IMR-90 (cell line): Measurements from ENCODE around the gene ITPR2. TPM values are rescaled to one million over a fixed set of nuclear protein-coding genes. Genes with fewer than 3 reads are reported as not detected.

Experiments
- ATAC-seq: fragments of 200-7000 bp; cut with Tn5 transposase; 2 replicates; pipeline ENCODE4 v1.9.1; 2020; ENCODE audit warnings: low read depth, mild to moderate bottlenecking, moderate library complexity
- BruUV-seq: library from RNA; stranded (reverse); fragments of 400-500 nt; replicated peaks from 2 replicates; lab custom pipeline; 2021; lab: Mats Ljungman, UMichigan
- CTCF ChIA-PET: fragments of 300-600 bp; formaldehyde crosslinking; extraction: SDS; loops from one replicate; lab custom pipeline; 2021; ENCODE audit warnings: antibody characterized with exemption; lab: Yijun Ruan, JAX
- POLR2A ChIA-PET: fragments of 300-600 bp; sonication (Branson Sonifier 250); formaldehyde crosslinking; loops from one replicate; lab custom pipeline; 2022; ENCODE audit warnings: antibody characterized with exemption; ENCODE audit not compliant: unreplicated experiment; lab: Charles Lee
- DNase-seq: peaks from one replicate; pipeline ENCODE4 v3.0.0; 2013
- H2AFZ ChIP-seq: replicated peaks from 2 replicates; pipeline ENCODE3; 2013; ENCODE audit warnings: low read length, mild to moderate bottlenecking; ENCODE audit not compliant: poor library complexity
- H2AK5ac ChIP-seq: 2 replicates; pipeline ENCODE4 v1.6.1; 2013; ENCODE audit warnings: low read depth, low read length, inconsistent platforms
- H2AK9ac ChIP-seq: replicated peaks from 2 replicates; pipeline ENCODE3; 2013; ENCODE audit warnings: mild to moderate bottlenecking, low read depth, low read length, moderate library complexity; ENCODE audit not compliant: poor library complexity
- H2BK120ac ChIP-seq: 2 replicates; pipeline ENCODE4 v1.6.1; 2013; ENCODE audit warnings: low read depth, low read length, inconsistent platforms
- H2BK15ac ChIP-seq: 3 replicates; pipeline ENCODE4 v1.6.1; 2013; ENCODE audit warnings: low read depth, low read length, inconsistent platforms
- H2BK20ac ChIP-seq: 2 replicates; pipeline ENCODE4 v1.6.1; 2013; ENCODE audit warnings: low read depth, mild to moderate bottlenecking, inconsistent platforms, low read length, moderate library complexity
- H2BK5ac ChIP-seq: 2 replicates; pipeline ENCODE4 v1.6.1; 2013; ENCODE audit warnings: mild to moderate bottlenecking, low read depth, low read length, inconsistent platforms; ENCODE audit not compliant: poor library complexity, severe bottlenecking
- H3K14ac ChIP-seq: replicated peaks from 2 replicates; pipeline ENCODE4 v1.6.1; 2013; ENCODE audit warnings: low read depth, low read length, inconsistent platforms
- H3K18ac ChIP-seq: 2 replicates; pipeline ENCODE4 v1.6.1; 2013; ENCODE audit warnings: low read depth, low read length, control low read depth
- H3K23ac ChIP-seq: 2 replicates; pipeline ENCODE4 v1.6.1; 2013; ENCODE audit warnings: low read depth, low read length, inconsistent platforms
- H3K27ac ChIP-seq: 2 replicates; pipeline ENCODE4 v1.5.1; 2013; ENCODE audit warnings: mild to moderate bottlenecking, control low read depth, low read length; ENCODE audit not compliant: insufficient read depth
- H3K27me3 ChIP-seq: 2 replicates; pipeline ENCODE4 v1.6.1; 2013; ENCODE audit warnings: low read length; ENCODE audit not compliant: control insufficient read depth, insufficient read depth
- H3K36me3 ChIP-seq: 2 replicates; pipeline ENCODE4 v1.6.1; 2013; ENCODE audit warnings: low read length, mixed read lengths; ENCODE audit not compliant: control insufficient read depth, insufficient read depth
- H3K4ac ChIP-seq: 2 replicates; pipeline ENCODE4 v1.6.1; 2013; ENCODE audit warnings: low read depth, low read length, inconsistent platforms
- H3K4me1 ChIP-seq: 2 replicates; pipeline ENCODE4 v1.6.1; 2013; ENCODE audit warnings: low read length, mixed read lengths; ENCODE audit not compliant: control insufficient read depth, insufficient read depth
- H3K4me2 ChIP-seq: 2 replicates; pipeline ENCODE4 v1.6.1; 2013; ENCODE audit warnings: low read depth, mild to moderate bottlenecking, control low read depth, low read length, moderate library complexity
- H3K4me3 ChIP-seq: 2 replicates; pipeline ENCODE4 v1.5.1; 2013; ENCODE audit warnings: low read depth, mild to moderate bottlenecking, control low read depth, low read length, moderate library complexity; ENCODE audit not compliant: insufficient read depth
- H3K56ac ChIP-seq: 2 replicates; pipeline ENCODE4 v1.6.1; 2013; ENCODE audit warnings: low read length, inconsistent platforms; ENCODE audit not compliant: insufficient read depth; ENCODE audit errors: extremely low read depth
- H3K79me1 ChIP-seq, 2 experiments: 2 replicates each; pipeline ENCODE4 v1.6.1; 2013; ENCODE audit warnings: low read length in 2 of 2, inconsistent platforms in 1 of 2, low read depth in 1 of 2
- H3K9ac ChIP-seq: 2 replicates; pipeline ENCODE4 v1.6.1; 2013; ENCODE audit warnings: low read depth, low read length, control low read depth
- H3K9me1 ChIP-seq: 2 replicates; pipeline ENCODE4 v1.6.1; 2013; ENCODE audit warnings: low read length, inconsistent platforms; ENCODE audit not compliant: insufficient read depth
- H3K9me3 ChIP-seq: 2 replicates; pipeline ENCODE4 v1.6.1; 2013; ENCODE audit warnings: low read length; ENCODE audit not compliant: control insufficient read depth, insufficient read depth
- H4K20me1 ChIP-seq: 2 replicates; pipeline ENCODE4 v1.6.1; 2013; ENCODE audit warnings: low read length, inconsistent platforms; ENCODE audit not compliant: insufficient read depth
- H4K5ac ChIP-seq: 2 replicates; pipeline ENCODE4 v1.6.1; 2013; ENCODE audit warnings: mild to moderate bottlenecking, low read depth, low read length, control low read depth
- H4K8ac ChIP-seq, 2 experiments: 2 replicates each; pipeline ENCODE4 v1.6.1; 2013; ENCODE audit warnings: low read depth in 2 of 2, low read length in 2 of 2, control low read depth in 1 of 2, inconsistent platforms in 1 of 2
- H4K91ac ChIP-seq: 2 replicates; pipeline ENCODE4 v1.6.1; 2013; ENCODE audit warnings: low read depth, low read length, inconsistent platforms; ENCODE audit not compliant: insufficient read depth
- CEBPB ChIP-seq: IDR thresholded peaks from 2 replicates; pipeline ENCODE4 v1.6.1; 2012; ENCODE audit warnings: low read depth, low read length, improper control_type of control experiment
- CHD1 ChIP-seq: IDR thresholded peaks from 2 replicates; pipeline ENCODE4 v1.6.1; 2012; ENCODE audit warnings: low read depth, low read length, improper control_type of control experiment
- CTCF ChIP-seq: conservative IDR thresholded peaks from 2 replicates; pipeline ENCODE4 v1.5.1; 2012; ENCODE audit warnings: mild to moderate bottlenecking, low read depth, low read length, improper control_type of control experiment
- ELK1 ChIP-seq: fragments of 150-350 bp; IDR thresholded peaks from 2 replicates; pipeline ENCODE4 v1.6.1; 2016; ENCODE audit warnings: low read depth, mild to moderate bottlenecking, low read length, moderate library complexity, borderline replicate concordance
- MAZ ChIP-seq: IDR thresholded peaks from 2 replicates; pipeline ENCODE4 v1.6.1; 2012; ENCODE audit warnings: low read depth, mild to moderate bottlenecking, low read length, improper control_type of control experiment, moderate library complexity, borderline replicate concordance
- RAD21 ChIP-seq: IDR thresholded peaks from 2 replicates; pipeline ENCODE4 v1.6.1; 2012; ENCODE audit warnings: low read length, improper control_type of control experiment
- RCOR1 ChIP-seq: IDR thresholded peaks from 2 replicates; pipeline ENCODE4 v1.6.1; 2012; ENCODE audit warnings: mild to moderate bottlenecking, low read length, improper control_type of control experiment; ENCODE audit not compliant: insufficient replicate concordance
- RFX5 ChIP-seq: IDR thresholded peaks from 2 replicates; pipeline ENCODE4 v1.8.0; 2012; ENCODE audit warnings: low read depth, mild to moderate bottlenecking, low read length, moderate library complexity
- SMC3 ChIP-seq: fragments of 150-350 bp; IDR thresholded peaks from 2 replicates; pipeline ENCODE4 v1.6.1; 2016; ENCODE audit warnings: low read depth, mild to moderate bottlenecking, antibody characterized with exemption, low read length, moderate library complexity
- WGBS, 2 experiments: methylation state at CpG; one replicate each; pipeline versions ENCODE4 v1.1.5 to v1.1.7; 2013; ENCODE audit warnings: missing lambda C conversion rate in 2 of 2; ENCODE audit not compliant: insufficient read length in 1 of 2; ENCODE audit errors: extremely low coverage in 2 of 2; 5-methylcytosine and 5-hydroxymethylcytosine counted together
- dilution Hi-C: fragments of 300-500 bp; cut with HindIII; formaldehyde crosslinking; loops from one replicate; pipeline ENCODE4 v1.14.3; 2018; ENCODE audit warnings: low sequenced_read_pairs; ENCODE audit not compliant: unreplicated experiment
- in situ Hi-C: fragments of 300-500 bp; cut with MboI; formaldehyde crosslinking; loops from 3 replicates; pipeline ENCODE4 v1.14.3; 2019; ENCODE audit warnings: low sequenced_read_pairs, inconsistent platforms, mixed read lengths
- intact Hi-C: fragments of 100-400 bp; cut with micrococcal nuclease; formaldehyde crosslinking; loops from 2 replicates; pipeline ENCODE4 v1.10.0; 2022
- polyA plus RNA-seq, 3 experiments: library from polyadenylated mRNA; depleted of rRNA; stranded (reverse); fragments of >200 nt; gene quantifications; 2 replicates each; pipeline ENCODE4 v1.2.3, GENCODE V29; 2012; ENCODE audit warnings: low replicate concordance in 1 of 3
- total RNA-seq: library from RNA; depleted of rRNA; stranded (reverse); fragments of >200 nt; gene quantifications from 2 replicates; pipeline ENCODE4 v1.2.3, GENCODE V29; 2012

Gene ITPR2
- total and polyA plus RNA-seq, 2 of the 4 experiments (the other 2 are of a cell fraction), result 1.2 to 9.0 TPM

GRCh38 chr12:26524862-26525465 lies 308.0 kb downstream of the ITPR2 start:
- WGBS, 2 experiments, result no CpG with 5 or more reads among the region's 2 CpGs
- DNase-seq (peak; percentile 28), ATAC-seq (peak; percentile 23; the same call in 1 of the 2 replicates)
- Histone ChIP-seq H3K27ac (no peak overlapping the region), H3K27me3 (no peaks in the 10 kb centered on the region), H2BK15ac (no peak overlapping the region), H3K9me1 (no peaks in the 10 kb centered on the region), H4K91ac (no peak overlapping the region), H3K4me1 (no peaks in the 10 kb centered on the region), H3K14ac (no peak overlapping the region), H3K18ac (no peak overlapping the region), H3K4ac (no peak overlapping the region), H2BK20ac (no peak overlapping the region), H2BK120ac (no peak overlapping the region), H3K9me3 (peaks cover 8% of the 10 kb centered on the region), H4K5ac (no peak overlapping the region), H3K4me2 (no peak overlapping the region), H4K20me1 (no peaks in the 10 kb centered on the region), H3K79me1 (no peaks in the 10 kb centered on the region), H2AK5ac (no peak overlapping the region), H2BK5ac (no peak overlapping the region), H3K56ac (no peak overlapping the region), H3K4me3 (no peak overlapping the region), H4K8ac (no peak overlapping the region), H2AFZ (no peak overlapping the region), H2AK9ac (no peak overlapping the region), H3K36me3 (no peaks in the 10 kb centered on the region), H3K23ac (no peak overlapping the region), H3K9ac (no peak overlapping the region)
- TF ChIP-seq SMC3 (peak; percentile 46), RCOR1 (no peak), RFX5 (no peak), CEBPB (no peak), MAZ (no peak), ELK1 (no peak), CHD1 (no peak), CTCF (peak; percentile 51), RAD21 (peak; percentile 59)
- dilution Hi-C loops, result no loop called here
- ChIA-PET CTCF (interaction anchor here (1.1 to 1.2 kb wide), 2 partner anchors 9 to 11 kb away, joined by 4 to 5 read pairs; no protein-coding TSS in a partner anchor), POLR2A (no interaction called here)
- BruUV-seq, result no TSS peak
- in situ Hi-C loops, result no loop called here
- intact Hi-C loops, result loop anchor here (2.0 to 5.0 kb wide), 2 partner anchors 87 to 410 kb away; no protein-coding TSS in a partner anchor
